ENCODE data around the gene BPIFB4. TPM values are rescaled to one million over a fixed set of nuclear protein-coding genes. Genes with fewer than 3 reads are reported as not detected.

The BPIFB4 gene
- total and polyA plus RNA-seq, 2 donors (not counting 3 experiments of a cell fraction or from before 2014, with no cell fraction given) = not detected

GRCh38 chr20:33030076-33030475, 49.4 kb upstream of the BPIFB4 start:
- CTCF ChIA-PET = no interaction called here

GRCh38 chr20:33030569-33030968, 48.9 kb upstream of the BPIFB4 start:
- Histone ChIP-seq H3K4me3 (replicated peaks in 1 of 3; ENCODE audit: insufficient read depth in 1 of 3, low read depth in 1 of 3, low read length in 3 of 3) (no peak overlapping the region), H3K9me3 (replicated peaks; ENCODE audit: control insufficient read depth, insufficient read depth, low read length) (no peaks in the 10 kb centered on the region), H4K20me1 (replicated peaks; ENCODE audit: control insufficient read depth, extremely low read depth, insufficient read depth, low read length) (no peaks in the 10 kb centered on the region), H3K9ac (replicated peaks; ENCODE audit: extremely low read depth, insufficient read depth, low read length) (no peak overlapping the region), H3K4me2 (ENCODE audit: insufficient read depth, low read length) (no peak overlapping the region), H3K4me1 (ENCODE audit: control insufficient read depth, extremely low read depth, insufficient read depth, low read length) (no peaks in the 10 kb centered on the region), H2AFZ (ENCODE audit: low read depth, low read length) (no peak overlapping the region), H3K79me2 (ENCODE audit: control insufficient read depth, insufficient read depth, low read length) (no peaks in the 10 kb centered on the region), H3K36me3 (ENCODE audit: control insufficient read depth in 2 of 2, extremely low read depth in 1 of 2, insufficient read depth in 2 of 2, low read length in 2 of 2) (no peaks in the 10 kb centered on the region), H3K27ac (ENCODE audit: insufficient read depth, low read depth, low read length) (no peak overlapping the region), H3K9me1 (replicated peaks; ENCODE audit: control insufficient read depth, extremely low read depth, insufficient read depth, low read length) (no peaks in the 10 kb centered on the region), H3K27me3 (ENCODE audit: control insufficient read depth in 2 of 2, insufficient read depth in 2 of 2, low read length in 2 of 2) (no peaks in the 10 kb centered on the region)
- intact Hi-C loops (cut with micrococcal nuclease) (no loop called here), dilution Hi-C loops (cut with MboI; ENCODE audit: extremely low pct_ligation_motif_present, low sequenced_read_pairs) (no loop called here)
- no peak for TF ChIP-seq MAX (IDR thresholded peaks at IDR 0.05; ENCODE audit: insufficient read depth, insufficient read length)
- TF ChIP-seq FOS (IDR thresholded peaks at IDR 0.05; ENCODE audit: borderline replicate concordance, insufficient read depth, low read length) = no peak
- TF ChIP-seq POLR2AphosphoS5 (IDR thresholded peaks at IDR 0.05; ENCODE audit: insufficient read depth, low read depth, low read length) = no peak
- TF ChIP-seq EZH2 (IDR thresholded peaks at IDR 0.05; ENCODE audit: borderline replicate concordance, low read depth, low read length, severe bottlenecking) = no peak
- no peak for TF ChIP-seq GATA2 (IDR thresholded peaks at IDR 0.05; ENCODE audit: insufficient read depth, insufficient read length, low read depth, low read length)
- TF ChIP-seq CTCF (IDR thresholded peaks at IDR 0.05; ENCODE audit: extremely low read depth in 1 of 2, insufficient read depth in 1 of 2, low read depth in 1 of 2, low read length in 2 of 2) = no peak
- FAIRE-seq (no peak), DNase-seq (ENCODE audit: low read depth, low spot score) (no peak)
- CTCF ChIA-PET = no interaction called here
- POLR2A ChIA-PET = no interaction called here
- no TSS peak for BruUV-seq (replicated peaks)

More at GRCh38 chr20:33030076-33030475, 49.4 kb upstream of the BPIFB4 start:
- H3K4me3 ChIP-seq (replicated peaks in 1 of 3; ENCODE audit: insufficient read depth in 1 of 3, low read depth in 1 of 3, low read length in 3 of 3) = no peak overlapping the region
- H3K9ac ChIP-seq (replicated peaks; ENCODE audit: extremely low read depth, insufficient read depth, low read length) = no peak overlapping the region
- FAIRE-seq = no peak
- no peaks in the 10 kb centered on the region for H4K20me1 ChIP-seq (replicated peaks; ENCODE audit: control insufficient read depth, extremely low read depth, insufficient read depth, low read length)
- BruUV-seq (replicated peaks) = no TSS peak
- no peak for DNase-seq (ENCODE audit: low read depth, low spot score)
- no peaks in the 10 kb centered on the region for H3K9me1 ChIP-seq (replicated peaks; ENCODE audit: control insufficient read depth, extremely low read depth, insufficient read depth, low read length)
- no peak overlapping the region for H2AFZ ChIP-seq (ENCODE audit: low read depth, low read length)
- intact Hi-C loops (cut with micrococcal nuclease) = no loop called here
- TF ChIP-seq POLR2AphosphoS5 (IDR thresholded peaks at IDR 0.05; ENCODE audit: insufficient read depth, low read depth, low read length) (no peak), MYC (IDR thresholded peaks at IDR 0.05; ENCODE audit: low read depth, low read length) (no peak), GATA2 (IDR thresholded peaks at IDR 0.05; ENCODE audit: insufficient read depth, insufficient read length, low read depth, low read length) (no peak), CTCF (IDR thresholded peaks at IDR 0.05; ENCODE audit: extremely low read depth in 1 of 2, insufficient read depth in 1 of 2, low read depth in 1 of 2, low read length in 2 of 2) (no peak)
- H3K79me2 ChIP-seq (ENCODE audit: control insufficient read depth, insufficient read depth, low read length) = no peaks in the 10 kb centered on the region
- no peaks in the 10 kb centered on the region for H3K4me1 ChIP-seq (ENCODE audit: control insufficient read depth, extremely low read depth, insufficient read depth, low read length)
- H3K27ac ChIP-seq (ENCODE audit: insufficient read depth, low read depth, low read length) = no peak overlapping the region
- POLR2A ChIA-PET = no interaction called here
- H3K27me3 ChIP-seq (ENCODE audit: control insufficient read depth in 2 of 2, insufficient read depth in 2 of 2, low read length in 2 of 2) = no peaks in the 10 kb centered on the region
- H3K36me3 ChIP-seq (ENCODE audit: control insufficient read depth in 2 of 2, extremely low read depth in 1 of 2, insufficient read depth in 2 of 2, low read length in 2 of 2) = no peaks in the 10 kb centered on the region
- H3K9me3 ChIP-seq (replicated peaks; ENCODE audit: control insufficient read depth, insufficient read depth, low read length) = no peaks in the 10 kb centered on the region
- no peak overlapping the region for H3K4me2 ChIP-seq (ENCODE audit: insufficient read depth, low read length)
- dilution Hi-C loops (cut with MboI; ENCODE audit: extremely low pct_ligation_motif_present, low sequenced_read_pairs) = no loop called here
